Cardiac fibroblast (primary cell): ENCODE data around the gene TNFAIP6.

Source experiments
- DNase-seq, 2 donors: peaks; one replicate each; pipeline versions ENCODE4 v3.0.0 to v3.0.0-alpha.2; 2010; ENCODE audit warnings: low read depth in 2 of 2
- H3K4me3 ChIP-seq, 2 donors: replicated peaks in 1 of 2; 1 replicate in 1 of 2; 2 replicates in 1 of 2; pipeline ENCODE4 v1.5.1; 2011; ENCODE audit warnings: low read depth in 2 of 2, low read length in 2 of 2, mild to moderate bottlenecking in 2 of 2, moderate library complexity in 1 of 2
- CTCF ChIP-seq: IDR thresholded peaks from one replicate; pipeline ENCODE4 v1.5.1; 2011; ENCODE audit warnings: low read depth, mild to moderate bottlenecking, low read length, inconsistent platforms

TNFAIP6 gene

GRCh38 chr2:151399981-151400380 is 42.6 kb downstream of the TNFAIP6 start:
- no peak for DNase-seq
- TF ChIP-seq CTCF, result no peak
- no peak overlapping the region for H3K4me3 ChIP-seq

GRCh38 chr2:151401149-151401548 is 43.8 kb downstream of the TNFAIP6 start:
- DNase-seq, result no peak
- no peak for TF ChIP-seq CTCF
- H3K4me3 ChIP-seq, result no peak overlapping the region

- TF ChIP-seq CTCF, result no peak
- no peak overlapping the region for H3K4me3 ChIP-seq
- DNase-seq, result no peak
Measured at GRCh38 chr2:151403914-151404313, 46.5 kb downstream of the TNFAIP6 start.

GRCh38 chr2:151405376-151405775 is 48.0 kb downstream of the TNFAIP6 start:
- no peak for TF ChIP-seq CTCF
- H3K4me3 ChIP-seq, result no peak overlapping the region
- no peak for DNase-seq

GRCh38 chr2:151407281-151407680 is 49.9 kb downstream of the TNFAIP6 start:
- DNase-seq, result no peak
- TF ChIP-seq CTCF, result no peak

GRCh38 chr2:151408788-151409600 is 51.6 kb downstream of the TNFAIP6 start:
- no peak for DNase-seq
- TF ChIP-seq CTCF, result no peak
- H3K4me3 ChIP-seq, result peak overlapping the region; percentile 95 to 98

More at GRCh38 chr2:151407281-151407680, 49.9 kb downstream of the TNFAIP6 start:
- no peak overlapping the region for H3K4me3 ChIP-seq
